ENCODE measurements around the gene MBD4. TPM values are rescaled to one million over a fixed set of nuclear protein-coding genes. Genes with fewer than 3 reads are reported as not detected.
"Not testable (repeated sequence)": the region's sequence is repeated elsewhere in the genome, so short reads cannot be mapped to it uniquely, and the experiment has no call there.

MBD4 gene
- total RNA-seq, 1 experiment from 2014 or later, result 36.9 TPM

DNA sequence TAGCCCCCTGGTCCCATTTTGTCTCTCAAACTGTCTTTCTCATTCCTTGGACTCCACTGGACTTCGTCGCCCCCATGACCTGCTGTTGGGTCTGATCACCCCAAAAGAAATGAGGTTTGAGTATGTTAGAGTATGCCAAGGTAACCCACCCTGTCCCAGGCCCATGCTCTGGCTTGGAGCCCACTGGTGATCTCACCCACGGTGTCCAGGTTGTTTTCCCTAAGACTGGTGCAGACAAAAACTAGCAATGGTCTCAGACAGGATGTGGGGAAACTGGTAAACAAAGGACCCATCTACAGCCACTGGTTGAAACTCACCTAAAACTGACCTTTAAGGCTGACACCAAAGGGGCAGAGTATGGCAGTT is 50.2 kb downstream of the MBD4 start (continued):
- no peak for TF ChIP-seq ELF4 (CRISPR knock-in tag; IDR thresholded peaks at IDR 0.05; ENCODE audit: low read depth)
- TF ChIP-seq NR1H2 (CRISPR knock-in tag; IDR thresholded peaks at IDR 0.05), result no peak

DNA sequence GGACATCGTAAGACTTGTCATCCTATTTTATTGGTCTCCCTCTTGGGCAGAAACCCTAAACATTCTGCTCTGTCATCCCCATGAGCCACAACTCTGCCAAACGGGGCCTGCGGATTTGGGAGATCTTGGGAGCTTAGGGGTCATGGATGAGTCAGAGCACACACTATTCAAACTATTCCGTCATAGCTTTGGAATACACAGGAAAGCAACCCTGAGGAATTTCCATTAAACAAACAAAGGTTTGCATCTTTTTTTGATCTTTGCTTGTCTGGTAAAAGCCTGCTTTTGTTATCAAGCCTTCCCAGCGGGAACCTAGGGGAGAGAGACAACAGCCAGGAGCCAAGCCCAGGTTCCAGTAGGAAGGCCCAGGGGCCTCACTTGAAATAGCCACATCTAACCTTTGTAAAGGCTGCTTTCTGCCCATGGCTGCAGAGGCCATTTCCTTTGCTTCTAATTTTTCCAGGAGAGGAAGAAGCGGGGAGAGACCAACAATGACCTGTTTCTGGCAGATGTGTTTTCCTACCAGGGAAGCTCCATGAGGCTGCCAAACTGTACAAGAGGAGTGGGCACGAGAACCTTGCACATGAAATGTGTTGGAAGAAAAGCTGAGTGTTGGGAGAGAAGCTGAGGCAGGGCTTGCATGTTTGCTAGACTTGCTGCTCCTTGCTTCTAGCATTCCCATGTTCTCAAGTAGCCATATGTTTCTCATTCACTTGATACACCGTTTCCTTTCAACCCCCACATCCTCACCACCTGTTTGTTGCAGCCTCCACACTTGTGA is 50.8 kb downstream of the MBD4 start:
- POLR2A ChIA-PET; DNase-seq (ENCODE audit: low spot score); H3K9me3 Mint-ChIP-seq; H3K27ac Mint-ChIP-seq; CTCF ChIA-PET; H3K27me3 Mint-ChIP-seq (ENCODE audit: low read depth); H3K4me3 Mint-ChIP-seq: not testable (repeated sequence)
- peaks cover 54% of the 10 kb centered on the region for H3K36me3 Mint-ChIP-seq
- peaks cover 15% of the 10 kb centered on the region for H3K4me1 Mint-ChIP-seq
- peak; percentile 51 for ATAC-seq

GRCh38 chr3:129387487-129387886 is 52.3 kb downstream of the MBD4 start:
- Mint-ChIP-seq H3K27me3 (ENCODE audit: low read depth) (no peaks in the 10 kb centered on the region), H3K27ac (no peak overlapping the region), H3K4me1 (peaks cover 15% of the 10 kb centered on the region), H3K36me3 (peaks cover 44% of the 10 kb centered on the region), H3K4me3 (no peak overlapping the region), H3K9me3 (no peaks in the 10 kb centered on the region)
- TF ChIP-seq RELA (CRISPR knock-in tag; IDR thresholded peaks at IDR 0.05; ENCODE audit: borderline replicate concordance) (no peak), GABPB1 (CRISPR knock-in tag; IDR thresholded peaks at IDR 0.05) (no peak), ZNF425 (CRISPR knock-in tag; conservative IDR thresholded peaks at IDR 0.05) (no peak), ZNF121 (CRISPR knock-in tag; IDR thresholded peaks at IDR 0.05) (no peak), NR1H2 (CRISPR knock-in tag; IDR thresholded peaks at IDR 0.05) (no peak), USF1 (CRISPR knock-in tag; IDR thresholded peaks at IDR 0.05) (no peak), TP53 (CRISPR knock-in tag; IDR thresholded peaks at IDR 0.05) (no peak), JUN (CRISPR knock-in tag; IDR thresholded peaks at IDR 0.05) (no peak), IRF1 (CRISPR knock-in tag; IDR thresholded peaks at IDR 0.05) (no peak), FOXK1 (CRISPR knock-in tag; IDR thresholded peaks at IDR 0.05) (no peak), ZNF396 (CRISPR knock-in tag; IDR thresholded peaks at IDR 0.05; ENCODE audit: borderline replicate concordance) (no peak), ESRRA (CRISPR knock-in tag; IDR thresholded peaks at IDR 0.05; ENCODE audit: borderline replicate concordance) (no peak), IRF2 (CRISPR knock-in tag; IDR thresholded peaks at IDR 0.05; ENCODE audit: borderline replicate concordance, low read depth) (no peak), ETV6 (CRISPR knock-in tag; IDR thresholded peaks at IDR 0.05) (no peak), ZNF281 (CRISPR knock-in tag; IDR thresholded peaks at IDR 0.05) (no peak)
- TF ChIP-seq, protein P1, sequence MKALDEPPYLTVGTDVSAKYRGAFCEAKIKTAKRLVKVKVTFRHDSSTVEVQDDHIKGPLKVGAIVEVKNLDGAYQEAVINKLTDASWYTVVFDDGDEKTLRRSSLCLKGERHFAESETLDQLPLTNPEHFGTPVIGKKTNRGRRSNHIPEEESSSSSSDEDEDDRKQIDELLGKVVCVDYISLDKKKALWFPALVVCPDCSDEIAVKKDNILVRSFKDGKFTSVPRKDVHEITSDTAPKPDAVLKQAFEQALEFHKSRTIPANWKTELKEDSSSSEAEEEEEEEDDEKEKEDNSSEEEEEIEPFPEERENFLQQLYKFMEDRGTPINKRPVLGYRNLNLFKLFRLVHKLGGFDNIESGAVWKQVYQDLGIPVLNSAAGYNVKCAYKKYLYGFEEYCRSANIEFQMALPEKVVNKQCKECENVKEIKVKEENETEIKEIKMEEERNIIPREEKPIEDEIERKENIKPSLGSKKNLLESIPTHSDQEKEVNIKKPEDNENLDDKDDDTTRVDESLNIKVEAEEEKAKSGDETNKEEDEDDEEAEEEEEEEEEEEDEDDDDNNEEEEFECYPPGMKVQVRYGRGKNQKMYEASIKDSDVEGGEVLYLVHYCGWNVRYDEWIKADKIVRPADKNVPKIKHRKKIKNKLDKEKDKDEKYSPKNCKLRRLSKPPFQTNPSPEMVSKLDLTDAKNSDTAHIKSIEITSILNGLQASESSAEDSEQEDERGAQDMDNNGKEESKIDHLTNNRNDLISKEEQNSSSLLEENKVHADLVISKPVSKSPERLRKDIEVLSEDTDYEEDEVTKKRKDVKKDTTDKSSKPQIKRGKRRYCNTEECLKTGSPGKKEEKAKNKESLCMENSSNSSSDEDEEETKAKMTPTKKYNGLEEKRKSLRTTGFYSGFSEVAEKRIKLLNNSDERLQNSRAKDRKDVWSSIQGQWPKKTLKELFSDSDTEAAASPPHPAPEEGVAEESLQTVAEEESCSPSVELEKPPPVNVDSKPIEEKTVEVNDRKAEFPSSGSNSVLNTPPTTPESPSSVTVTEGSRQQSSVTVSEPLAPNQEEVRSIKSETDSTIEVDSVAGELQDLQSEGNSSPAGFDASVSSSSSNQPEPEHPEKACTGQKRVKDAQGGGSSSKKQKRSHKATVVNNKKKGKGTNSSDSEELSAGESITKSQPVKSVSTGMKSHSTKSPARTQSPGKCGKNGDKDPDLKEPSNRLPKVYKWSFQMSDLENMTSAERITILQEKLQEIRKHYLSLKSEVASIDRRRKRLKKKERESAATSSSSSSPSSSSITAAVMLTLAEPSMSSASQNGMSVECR (CRISPR knock-in tag; IDR thresholded peaks at IDR 0.05; ENCODE audit: borderline replicate concordance), result no peak
- TF ChIP-seq, protein P2, sequence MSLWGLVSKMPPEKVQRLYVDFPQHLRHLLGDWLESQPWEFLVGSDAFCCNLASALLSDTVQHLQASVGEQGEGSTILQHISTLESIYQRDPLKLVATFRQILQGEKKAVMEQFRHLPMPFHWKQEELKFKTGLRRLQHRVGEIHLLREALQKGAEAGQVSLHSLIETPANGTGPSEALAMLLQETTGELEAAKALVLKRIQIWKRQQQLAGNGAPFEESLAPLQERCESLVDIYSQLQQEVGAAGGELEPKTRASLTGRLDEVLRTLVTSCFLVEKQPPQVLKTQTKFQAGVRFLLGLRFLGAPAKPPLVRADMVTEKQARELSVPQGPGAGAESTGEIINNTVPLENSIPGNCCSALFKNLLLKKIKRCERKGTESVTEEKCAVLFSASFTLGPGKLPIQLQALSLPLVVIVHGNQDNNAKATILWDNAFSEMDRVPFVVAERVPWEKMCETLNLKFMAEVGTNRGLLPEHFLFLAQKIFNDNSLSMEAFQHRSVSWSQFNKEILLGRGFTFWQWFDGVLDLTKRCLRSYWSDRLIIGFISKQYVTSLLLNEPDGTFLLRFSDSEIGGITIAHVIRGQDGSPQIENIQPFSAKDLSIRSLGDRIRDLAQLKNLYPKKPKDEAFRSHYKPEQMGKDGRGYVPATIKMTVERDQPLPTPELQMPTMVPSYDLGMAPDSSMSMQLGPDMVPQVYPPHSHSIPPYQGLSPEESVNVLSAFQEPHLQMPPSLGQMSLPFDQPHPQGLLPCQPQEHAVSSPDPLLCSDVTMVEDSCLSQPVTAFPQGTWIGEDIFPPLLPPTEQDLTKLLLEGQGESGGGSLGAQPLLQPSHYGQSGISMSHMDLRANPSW (CRISPR knock-in tag; conservative IDR thresholded peaks at IDR 0.05; ENCODE audit: low read depth), result no peak
- ChIA-PET CTCF (interaction anchor here (0.7 kb wide), 1 partner anchor 96 kb away, joined by 3 read pairs; no protein-coding TSS in a partner anchor), POLR2A (no interaction called here)
- ATAC-seq (no peak), DNase-seq (ENCODE audit: low spot score) (no peak)
